DOHH2 (cell line): ENCODE results near the gene MIEF2.

Experiments used
- CTCF ChIP-seq: fragments of 200-600 bp; sonication (generic); IDR thresholded peaks from one replicate; pipeline ENCODE4 v1.5.1; 2014; ENCODE audit warnings: antibody characterized with exemption, mild to moderate bottlenecking, low read depth, low read length; ENCODE audit not compliant: poor library complexity, severe bottlenecking
- EZH2phosphoT487 ChIP-seq: fragments of 200-600 bp; sonication (generic); IDR thresholded peaks from 2 replicates; pipeline ENCODE4 v1.6.1; 2017; ENCODE audit warnings: borderline replicate concordance, mild to moderate bottlenecking, antibody characterized with exemption, low read length, moderate library complexity, mixed read lengths

DNA sequence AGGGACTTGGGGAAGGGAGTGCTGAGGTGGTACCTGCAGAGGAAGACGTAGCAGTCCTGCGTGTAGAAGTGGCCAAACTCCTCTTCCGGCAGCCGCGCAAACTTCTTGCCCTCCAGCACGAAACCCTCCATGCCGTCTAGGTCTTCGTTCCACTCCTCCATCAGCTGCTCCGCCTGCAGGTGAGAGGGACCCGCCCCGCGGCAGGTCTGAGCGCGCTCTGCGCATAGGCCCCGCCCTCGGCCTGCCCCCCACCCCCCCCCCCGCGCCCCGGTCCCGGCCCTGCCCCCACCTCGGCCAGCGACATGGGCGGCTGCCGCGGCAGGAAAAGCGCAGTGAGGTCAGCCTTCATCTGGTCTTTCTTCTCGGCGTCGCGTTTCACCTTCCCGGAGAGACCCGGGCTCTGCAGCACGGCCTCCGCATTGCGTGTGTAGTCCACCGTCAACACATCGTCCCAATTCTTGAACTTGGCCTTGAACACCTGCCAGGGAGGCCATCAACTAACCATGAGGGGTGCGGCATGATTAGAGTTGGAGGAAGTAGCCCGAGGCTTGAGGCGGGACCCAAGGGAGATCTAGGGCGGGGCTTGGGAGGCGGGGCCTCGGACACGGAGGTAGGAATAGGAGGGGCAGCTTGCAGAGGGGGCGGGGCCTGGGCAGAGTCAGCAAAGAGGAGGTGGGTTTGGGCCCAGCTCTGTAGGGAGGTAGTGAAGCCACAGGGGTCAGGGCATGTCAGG, 13.4 kb upstream of the MIEF2 start:
- TF ChIP-seq CTCF (no peak), EZH2phosphoT487 (no peak)
